GM18519 (cell line): ENCODE data around the gene FAM83C.

Experiments
- ATAC-seq: cut with Tn5 transposase; IDR thresholded peaks from one replicate; pipeline ENCODE4 v1.9.1; 2021; ENCODE audit warnings: mild to moderate bottlenecking, moderate library complexity; ENCODE audit not compliant: unreplicated experiment, low FRiP score

Gene FAM83C

GRCh38 chr20:35300469-35301262, 8.4 kb upstream of the FAM83C start:
- no peak for ATAC-seq

DNA sequence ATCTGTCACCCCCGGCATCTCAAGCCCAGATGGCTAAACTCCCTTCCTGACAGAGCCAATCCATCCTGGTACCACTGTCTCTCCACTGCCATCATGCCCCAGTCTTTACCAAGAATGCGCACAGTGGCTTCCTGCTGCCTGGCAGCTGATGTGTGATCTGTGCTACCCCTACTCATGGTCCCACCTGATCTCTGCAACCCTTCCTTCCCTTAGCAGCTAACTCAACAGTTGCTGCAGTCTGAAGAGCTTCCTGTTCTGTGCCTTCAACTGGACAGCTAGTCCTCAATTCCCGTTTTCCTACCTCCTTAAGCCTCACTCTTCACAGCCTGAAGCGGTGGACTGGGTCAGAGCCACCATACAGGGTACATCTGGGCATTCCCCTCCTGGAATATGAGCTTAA, 7.6 kb upstream of the FAM83C start:
- ATAC-seq, result no peak

GRCh38 chr20:35298264-35298663, 6.0 kb upstream of the FAM83C start:
- ATAC-seq, result no peak

DNA sequence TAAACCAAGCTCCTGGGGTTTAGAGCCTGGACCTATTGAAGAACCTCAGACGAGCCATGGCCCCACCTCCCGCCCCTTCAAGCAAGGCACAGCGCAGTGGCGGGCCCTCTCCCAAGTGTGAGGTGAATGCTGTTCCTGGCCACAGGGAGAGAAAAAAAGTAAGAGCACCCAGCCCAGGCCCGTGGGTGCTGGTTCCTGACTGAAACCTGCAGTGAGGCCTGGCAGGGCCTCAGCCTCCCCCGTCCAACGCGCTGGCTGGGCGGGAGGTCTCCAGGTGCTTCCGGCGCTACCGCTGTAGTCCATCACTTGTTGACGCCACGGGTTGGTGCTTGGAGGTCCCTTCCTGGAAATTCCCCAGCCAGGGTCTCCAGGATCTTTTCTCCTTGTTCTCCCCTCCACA, 5.5 kb upstream of the FAM83C start:
- ATAC-seq, result no peak

DNA sequence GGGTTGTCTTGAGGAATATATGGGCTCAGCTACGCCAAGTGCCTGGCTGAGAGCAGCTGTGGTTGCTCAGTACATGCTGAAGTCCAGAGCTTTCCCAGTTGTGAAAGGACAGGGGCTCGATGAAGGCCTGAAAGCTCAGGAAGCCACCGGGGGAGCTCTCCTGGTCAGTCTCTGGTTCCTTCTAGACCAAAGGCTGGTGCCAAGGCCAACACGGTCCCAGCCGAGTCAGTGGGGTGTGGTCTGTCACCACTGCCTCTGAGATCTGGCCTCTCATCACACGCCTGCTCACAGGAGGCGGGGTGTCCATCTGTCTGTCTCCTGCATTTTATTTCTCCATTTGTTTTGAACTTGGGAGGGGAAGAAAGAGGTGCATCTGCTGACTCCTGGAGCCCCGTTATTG, 4.9 kb upstream of the FAM83C start:
- no peak for ATAC-seq

GRCh38 chr20:35296101-35296554, 3.9 kb upstream of the FAM83C start:
- no peak for ATAC-seq

DNA sequence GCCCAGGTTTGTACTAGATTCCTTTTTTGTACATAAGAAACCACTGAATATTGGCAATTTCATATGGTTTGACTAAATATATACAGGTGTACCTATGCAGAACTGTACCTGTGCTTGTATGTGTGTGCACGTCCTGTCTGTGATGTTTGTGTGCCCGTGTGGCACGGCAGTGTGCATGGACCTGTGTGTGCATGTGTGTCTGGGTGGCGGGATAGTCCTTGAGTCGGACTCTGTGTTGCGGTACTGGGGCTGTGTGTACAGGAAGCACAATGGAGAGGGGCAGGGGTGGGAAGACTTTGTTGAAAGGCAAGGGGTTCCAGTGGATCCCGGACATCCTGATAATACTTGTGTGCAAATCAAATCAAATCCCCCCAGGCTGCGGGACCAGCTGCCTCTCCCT, 3.4 kb upstream of the FAM83C start:
- ATAC-seq, result no peak

DNA sequence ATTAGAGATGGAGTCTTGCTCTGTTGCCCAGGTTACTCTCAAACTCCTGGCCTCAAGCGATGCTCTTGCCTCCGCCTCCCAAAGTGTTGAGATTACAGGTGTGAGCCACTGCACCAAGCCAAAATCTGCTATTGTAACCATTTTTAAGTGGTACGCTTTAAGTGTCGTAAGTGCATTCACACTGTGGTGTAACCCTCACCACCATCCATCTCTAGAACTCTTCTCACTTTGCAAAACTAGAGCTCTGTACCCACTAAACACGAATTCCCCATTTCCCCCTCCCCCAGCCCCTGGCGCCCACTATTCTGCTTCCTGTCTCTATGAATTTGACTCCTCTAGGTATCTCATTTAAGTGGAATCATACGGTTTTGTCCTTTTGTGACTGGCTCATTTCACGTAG, 2.8 kb upstream of the FAM83C start:
- ATAC-seq, result no peak

GRCh38 chr20:35294293-35294685, 2.1 kb upstream of the FAM83C start:
- no peak for ATAC-seq

- ATAC-seq, result no peak
Measured at GRCh38 chr20:35293303-35294292, 1.4 kb upstream of the FAM83C start.

DNA sequence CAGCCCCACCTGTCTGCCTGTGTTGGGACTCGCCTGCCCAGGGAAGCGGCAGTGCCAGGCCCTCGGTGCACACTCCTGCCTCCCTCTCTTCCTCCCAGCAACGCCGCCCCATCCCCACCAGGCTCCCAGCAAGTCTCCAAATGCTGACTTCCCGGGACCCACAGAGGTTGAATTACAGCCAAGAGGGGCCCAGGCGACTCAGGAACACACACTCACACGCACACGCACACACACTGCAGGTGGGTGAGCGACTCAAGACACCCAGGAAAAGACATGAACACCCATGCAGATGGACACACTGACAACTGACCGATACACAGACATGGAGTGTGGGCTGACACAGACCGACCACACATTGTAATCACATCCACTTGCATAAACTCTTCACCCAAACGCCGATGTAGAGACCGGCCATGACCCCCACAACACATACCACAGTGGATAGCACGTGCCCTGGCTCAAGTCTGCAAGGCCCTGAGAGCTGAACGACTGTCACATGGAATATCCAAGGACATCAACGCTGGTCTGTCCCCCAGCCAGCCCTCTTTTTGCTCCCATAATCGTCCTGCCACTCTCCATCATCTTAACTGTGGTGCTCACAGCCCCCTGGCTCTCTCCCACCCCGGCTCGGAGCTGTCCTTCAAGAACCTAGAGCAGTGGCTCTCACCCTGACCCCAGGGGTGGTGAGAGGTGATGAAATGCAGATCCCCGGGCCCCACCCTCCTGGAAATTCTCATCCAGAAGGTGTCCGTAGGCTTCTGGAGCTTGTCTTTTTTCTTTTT, 470 bp upstream of the FAM83C start:
- ATAC-seq, result no peak

- ATAC-seq, result no peak
Measured at GRCh38 chr20:35290887-35291417, 1.3 kb downstream of the FAM83C start.

- ATAC-seq, result no peak
Measured at GRCh38 chr20:35290186-35290886, 1.9 kb downstream of the FAM83C start.

- ATAC-seq, result no peak
Measured at GRCh38 chr20:35288325-35289060, 3.7 kb downstream of the FAM83C start.

DNA sequence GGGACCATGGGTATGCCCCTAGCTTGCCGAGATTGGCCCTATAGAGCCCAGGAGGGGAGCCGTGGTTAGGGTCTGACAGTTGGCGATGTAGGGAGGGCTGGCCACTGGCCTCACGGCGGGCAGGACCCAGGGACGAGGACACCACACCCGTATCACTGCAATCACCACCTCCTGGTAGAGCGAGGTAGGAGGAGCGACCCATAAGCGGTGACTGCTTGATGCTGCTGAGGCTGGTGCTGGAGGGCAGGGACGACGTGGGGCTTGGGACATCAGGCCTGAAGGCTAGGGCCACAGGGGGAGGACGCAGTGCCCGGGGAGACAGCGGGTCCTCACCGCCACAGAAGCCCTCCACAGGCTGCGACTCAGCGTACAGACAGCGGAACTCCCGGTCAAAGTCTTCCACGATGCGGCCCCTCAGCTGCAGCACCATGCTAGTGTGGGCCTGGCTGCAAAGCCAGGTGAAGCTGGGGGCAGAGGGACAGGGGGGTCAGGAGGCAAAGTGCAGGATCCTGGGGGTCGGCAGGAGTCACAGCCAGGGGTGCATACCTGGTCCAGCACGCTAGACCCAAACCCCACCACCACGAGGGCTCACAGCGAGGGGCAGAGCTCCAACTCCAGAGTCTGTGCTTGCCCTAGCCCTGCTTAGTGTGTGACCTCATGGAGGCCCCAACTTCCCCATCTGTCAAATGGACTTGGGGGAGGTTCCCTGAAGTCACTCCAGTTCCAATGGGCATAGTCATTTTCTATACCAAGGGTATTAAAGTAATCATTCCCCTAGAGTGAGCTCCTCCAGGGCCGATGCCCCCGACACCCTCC, 4.5 kb downstream of the FAM83C start:
- no peak for ATAC-seq

GRCh38 chr20:35286899-35287508, 5.2 kb downstream of the FAM83C start:
- ATAC-seq, result no peak

DNA sequence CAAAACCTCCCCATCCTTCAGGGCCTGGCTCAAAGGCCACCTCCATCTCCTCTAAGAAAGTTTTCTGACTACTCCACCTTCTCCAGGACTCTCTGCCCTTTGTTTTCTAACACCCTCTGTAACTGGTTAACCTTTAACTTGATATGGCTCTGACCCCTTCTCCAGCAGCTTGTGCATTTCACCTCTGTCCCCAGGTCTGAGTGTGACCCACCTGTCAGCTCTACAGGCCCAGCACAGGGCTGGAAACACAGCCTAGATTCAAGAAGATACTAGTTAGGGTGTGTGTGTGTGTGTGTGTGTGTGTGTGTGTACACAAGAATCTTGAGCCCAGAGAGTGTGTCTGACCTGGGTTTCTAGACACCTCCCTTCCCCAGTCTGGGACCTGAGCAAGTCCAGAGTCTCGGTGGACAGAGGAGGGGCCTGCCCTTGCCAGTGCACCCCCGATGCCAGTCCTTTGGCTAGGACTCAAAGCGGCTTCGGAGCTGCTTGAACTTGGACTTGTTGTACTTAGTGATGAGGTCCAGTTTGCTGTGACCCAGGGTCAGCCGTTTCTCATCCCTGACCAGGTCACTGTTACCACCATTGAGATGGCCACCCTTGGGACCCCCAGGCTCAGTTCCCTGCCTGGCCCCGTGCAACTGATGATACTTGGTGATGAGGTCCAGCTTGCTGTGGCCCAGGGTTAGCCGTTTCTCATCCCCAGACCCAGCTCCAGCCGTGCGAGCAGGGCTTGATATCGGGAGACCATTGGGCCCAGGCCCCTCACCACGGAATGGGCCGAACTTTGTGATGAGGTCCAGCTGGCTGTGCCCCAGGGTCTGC, 5.9 kb downstream of the FAM83C start:
- no peak for ATAC-seq
